Vagina (tissue), 2 donors: Measurements from ENCODE around the gene IGFBP5. TPM values are rescaled to one million over a fixed set of nuclear protein-coding genes. Genes with fewer than 3 reads are reported as not detected.
A peak's percentile ranks its signal among the peaks of the same experiment; 100 is the strongest.

Source experiments
- DNase-seq, 2 donors: peaks; one replicate each; pipeline ENCODE4 v3.0.0-alpha.2; 2017; ENCODE audit errors: extremely low spot score in 2 of 2
- H3K27ac ChIP-seq: fragments of 200-600 bp; sonication (generic); one replicate; pipeline ENCODE4 v1.5.1; 2019
- H3K27me3 ChIP-seq: fragments of 200-600 bp; sonication (generic); one replicate; pipeline ENCODE4 v1.5.1; 2019
- H3K36me3 ChIP-seq, 2 donors: fragments of 200-600 bp; sonication (generic); one replicate each; pipeline ENCODE4 v1.5.1; 2017 to 2019
- H3K4me1 ChIP-seq: fragments of 200-600 bp; sonication (generic); one replicate; pipeline ENCODE4 v1.5.1; 2019
- H3K4me3 ChIP-seq, 2 donors: fragments of 200-600 bp; sonication (generic); 1 replicate in 1 of 2; 2 replicates in 1 of 2; pipeline ENCODE4 v1.5.1; 2016 to 2019
- H3K9me3 ChIP-seq: fragments of 200-600 bp; sonication (generic); one replicate; pipeline ENCODE4 v1.5.1; 2019
- CTCF ChIP-seq, 3 experiments: fragments of 450-650 bp in 2 of 3; fragments of 200-600 bp in 1 of 3; sonication (generic) in 1 of 3; IDR thresholded peaks; one replicate each; pipeline ENCODE4 v1.5.1; 2017 to 2019; ENCODE audit warnings: antibody characterized with exemption in 3 of 3, mild to moderate bottlenecking in 2 of 3, moderate library complexity in 2 of 3
- POLR2A ChIP-seq, 2 donors: fragments of 450-650 bp; IDR thresholded peaks; one replicate each; pipeline ENCODE4 v1.6.1; 2017; ENCODE audit warnings: antibody characterized with exemption in 2 of 2, mild to moderate bottlenecking in 2 of 2, moderate library complexity in 2 of 2
- POLR2AphosphoS5 ChIP-seq, 2 donors: sonication (generic); formaldehyde crosslinking; IDR thresholded peaks; one replicate each; pipeline ENCODE4 v1.9.0; 2017; ENCODE audit warnings: antibody characterized with exemption in 2 of 2, mild to moderate bottlenecking in 2 of 2, low read depth in 1 of 2; ENCODE audit not compliant: insufficient read depth in 1 of 2
- intact Hi-C: fragments of 100-400 bp; cut with DNase I; formaldehyde crosslinking; loops from one replicate; pipeline ENCODE4 v1.15.1; 2023
- total RNA-seq: library from RNA; depleted of rRNA; stranded (reverse); fragments of >200 nt; gene quantifications from one replicate; pipeline ENCODE4 v1.2.3, GENCODE V29; 2016

The IGFBP5 gene
- total RNA-seq, 1 donor from 2014 or later, result 1,041 TPM

- H3K27me3 ChIP-seq, result no peaks in the 10 kb centered on the region
- H3K4me1 ChIP-seq, result no peaks in the 10 kb centered on the region
- intact Hi-C loops, result no loop called here
- H3K27ac ChIP-seq, result no peak overlapping the region
- H3K9me3 ChIP-seq, result no peaks in the 10 kb centered on the region
- no peak overlapping the region for H3K4me3 ChIP-seq
- TF ChIP-seq CTCF (IDR thresholded peaks at IDR 0.05), result no peak
- TF ChIP-seq POLR2A (IDR thresholded peaks at IDR 0.05), result no peak
- no peak for TF ChIP-seq POLR2AphosphoS5 (IDR thresholded peaks at IDR 0.05; ENCODE audit: insufficient read depth in 1 of 2, low read depth in 1 of 2)
- peaks cover 4 to 46% of the 10 kb centered on the region in 2 donors for H3K36me3 ChIP-seq
- DNase-seq, result no peak
These were observed 21.0 kb downstream of the IGFBP5 start for GRCh38 chr2:216674376-216674775.

GRCh38 chr2:216673609-216674008, 21.7 kb downstream of the IGFBP5 start:
- no peaks in the 10 kb centered on the region for H3K27me3 ChIP-seq
- no peak overlapping the region for H3K4me3 ChIP-seq
- H3K36me3 ChIP-seq, result peaks cover 4 to 40% of the 10 kb centered on the region in 2 donors
- H3K9me3 ChIP-seq, result no peaks in the 10 kb centered on the region
- H3K27ac ChIP-seq, result peak overlapping the region; percentile 31
- intact Hi-C loops, result no loop called here
- no peaks in the 10 kb centered on the region for H3K4me1 ChIP-seq
- TF ChIP-seq CTCF (IDR thresholded peaks at IDR 0.05) (no peak), POLR2AphosphoS5 (IDR thresholded peaks at IDR 0.05; ENCODE audit: insufficient read depth in 1 of 2, low read depth in 1 of 2) (peak in 1 of 2 donors; percentile 17)
- no peak for DNase-seq

GRCh38 chr2:216673021-216673420, 22.3 kb downstream of the IGFBP5 start:
- intact Hi-C loops, result no loop called here
- peak in 1 of 2 donors; percentile 23 for TF ChIP-seq POLR2AphosphoS5 (IDR thresholded peaks at IDR 0.05; ENCODE audit: insufficient read depth in 1 of 2, low read depth in 1 of 2)
- TF ChIP-seq CTCF (IDR thresholded peaks at IDR 0.05), result no peak

GRCh38 chr2:216672466-216672865, 22.9 kb downstream of the IGFBP5 start:
- Histone ChIP-seq H3K4me1 (no peaks in the 10 kb centered on the region), H3K36me3 (peaks cover 0 to 28% of the 10 kb centered on the region in 2 donors), H3K9me3 (no peaks in the 10 kb centered on the region), H3K4me3 (no peak overlapping the region), H3K27me3 (no peaks in the 10 kb centered on the region), H3K27ac (peak overlapping the region; percentile 31)
- TF ChIP-seq CTCF (IDR thresholded peaks at IDR 0.05), result no peak
- TF ChIP-seq POLR2A (IDR thresholded peaks at IDR 0.05), result no peak
- TF ChIP-seq POLR2AphosphoS5 (IDR thresholded peaks at IDR 0.05; ENCODE audit: insufficient read depth in 1 of 2, low read depth in 1 of 2), result no peak
- DNase-seq, result no peak
- intact Hi-C loops, result no loop called here

More at GRCh38 chr2:216673021-216673420, 22.3 kb downstream of the IGFBP5 start:
- no peak overlapping the region for H3K4me3 ChIP-seq
- no peak for DNase-seq
- H3K4me1 ChIP-seq, result no peaks in the 10 kb centered on the region
- peak overlapping the region; percentile 31 for H3K27ac ChIP-seq
- peaks cover 4 to 34% of the 10 kb centered on the region in 2 donors for H3K36me3 ChIP-seq
- no peaks in the 10 kb centered on the region for H3K9me3 ChIP-seq
- H3K27me3 ChIP-seq, result no peaks in the 10 kb centered on the region

- no peaks in the 10 kb centered on the region for H3K9me3 ChIP-seq
- no peak overlapping the region for H3K27ac ChIP-seq
- peaks cover 0 to 24% of the 10 kb centered on the region in 2 donors for H3K36me3 ChIP-seq
- intact Hi-C loops, result no loop called here
- no peak overlapping the region for H3K4me3 ChIP-seq
- no peaks in the 10 kb centered on the region for H3K4me1 ChIP-seq
- DNase-seq, result no peak
- TF ChIP-seq POLR2AphosphoS5 (IDR thresholded peaks at IDR 0.05; ENCODE audit: insufficient read depth in 1 of 2, low read depth in 1 of 2) (no peak), CTCF (IDR thresholded peaks at IDR 0.05) (no peak), POLR2A (IDR thresholded peaks at IDR 0.05) (no peak)
- no peaks in the 10 kb centered on the region for H3K27me3 ChIP-seq
These were observed 23.5 kb downstream of the IGFBP5 start for GRCh38 chr2:216671791-216672343.
